ENCODE results near the gene MAJIN. TPM values are rescaled to one million over a fixed set of nuclear protein-coding genes. Genes with fewer than 3 reads are reported as not detected.

Gene MAJIN
- total and polyA plus RNA-seq, 9 of the 15 experiments (the other 6 are each of a cell fraction or from before 2014, with no cell fraction given): 0.17 to 0.83 (median 0.24) TPM; not detected in 2

- TF ChIP-seq REST (IDR thresholded peaks at IDR 0.05; ENCODE audit: borderline replicate concordance) (peak; percentile 48), REST (CRISPR knock-in tag; IDR thresholded peaks at IDR 0.05; ENCODE audit: low read depth) (peak; percentile 46), ZKSCAN8 (CRISPR knock-in tag; IDR thresholded peaks at IDR 0.05) (no peak), ZNF274 (IDR thresholded peaks at IDR 0.05; ENCODE audit: borderline replicate concordance, low read depth, low read length) (no peak), HIVEP1 (CRISPR knock-in tag; IDR thresholded peaks at IDR 0.05) (peak; percentile 45; the same call in 1 of the 2 replicates), HNRNPK (IDR thresholded peaks at IDR 0.05; ENCODE audit: low read depth, low read length, poor library complexity, severe bottlenecking) (peak; percentile 58), ZNF75A (CRISPR knock-in tag; IDR thresholded peaks at IDR 0.05) (no peak), MYBL2 (IDR thresholded peaks at IDR 0.05; ENCODE audit: low read depth) (no peak), MYBL2 (CRISPR knock-in tag; IDR thresholded peaks at IDR 0.05; ENCODE audit: borderline replicate concordance) (no peak), ZNF134 (CRISPR knock-in tag; conservative IDR thresholded peaks at IDR 0.05) (0 out of 2 replicates have a peak, but pooled peaks have one; percentile 34)
- TF ChIP-seq, protein P1, sequence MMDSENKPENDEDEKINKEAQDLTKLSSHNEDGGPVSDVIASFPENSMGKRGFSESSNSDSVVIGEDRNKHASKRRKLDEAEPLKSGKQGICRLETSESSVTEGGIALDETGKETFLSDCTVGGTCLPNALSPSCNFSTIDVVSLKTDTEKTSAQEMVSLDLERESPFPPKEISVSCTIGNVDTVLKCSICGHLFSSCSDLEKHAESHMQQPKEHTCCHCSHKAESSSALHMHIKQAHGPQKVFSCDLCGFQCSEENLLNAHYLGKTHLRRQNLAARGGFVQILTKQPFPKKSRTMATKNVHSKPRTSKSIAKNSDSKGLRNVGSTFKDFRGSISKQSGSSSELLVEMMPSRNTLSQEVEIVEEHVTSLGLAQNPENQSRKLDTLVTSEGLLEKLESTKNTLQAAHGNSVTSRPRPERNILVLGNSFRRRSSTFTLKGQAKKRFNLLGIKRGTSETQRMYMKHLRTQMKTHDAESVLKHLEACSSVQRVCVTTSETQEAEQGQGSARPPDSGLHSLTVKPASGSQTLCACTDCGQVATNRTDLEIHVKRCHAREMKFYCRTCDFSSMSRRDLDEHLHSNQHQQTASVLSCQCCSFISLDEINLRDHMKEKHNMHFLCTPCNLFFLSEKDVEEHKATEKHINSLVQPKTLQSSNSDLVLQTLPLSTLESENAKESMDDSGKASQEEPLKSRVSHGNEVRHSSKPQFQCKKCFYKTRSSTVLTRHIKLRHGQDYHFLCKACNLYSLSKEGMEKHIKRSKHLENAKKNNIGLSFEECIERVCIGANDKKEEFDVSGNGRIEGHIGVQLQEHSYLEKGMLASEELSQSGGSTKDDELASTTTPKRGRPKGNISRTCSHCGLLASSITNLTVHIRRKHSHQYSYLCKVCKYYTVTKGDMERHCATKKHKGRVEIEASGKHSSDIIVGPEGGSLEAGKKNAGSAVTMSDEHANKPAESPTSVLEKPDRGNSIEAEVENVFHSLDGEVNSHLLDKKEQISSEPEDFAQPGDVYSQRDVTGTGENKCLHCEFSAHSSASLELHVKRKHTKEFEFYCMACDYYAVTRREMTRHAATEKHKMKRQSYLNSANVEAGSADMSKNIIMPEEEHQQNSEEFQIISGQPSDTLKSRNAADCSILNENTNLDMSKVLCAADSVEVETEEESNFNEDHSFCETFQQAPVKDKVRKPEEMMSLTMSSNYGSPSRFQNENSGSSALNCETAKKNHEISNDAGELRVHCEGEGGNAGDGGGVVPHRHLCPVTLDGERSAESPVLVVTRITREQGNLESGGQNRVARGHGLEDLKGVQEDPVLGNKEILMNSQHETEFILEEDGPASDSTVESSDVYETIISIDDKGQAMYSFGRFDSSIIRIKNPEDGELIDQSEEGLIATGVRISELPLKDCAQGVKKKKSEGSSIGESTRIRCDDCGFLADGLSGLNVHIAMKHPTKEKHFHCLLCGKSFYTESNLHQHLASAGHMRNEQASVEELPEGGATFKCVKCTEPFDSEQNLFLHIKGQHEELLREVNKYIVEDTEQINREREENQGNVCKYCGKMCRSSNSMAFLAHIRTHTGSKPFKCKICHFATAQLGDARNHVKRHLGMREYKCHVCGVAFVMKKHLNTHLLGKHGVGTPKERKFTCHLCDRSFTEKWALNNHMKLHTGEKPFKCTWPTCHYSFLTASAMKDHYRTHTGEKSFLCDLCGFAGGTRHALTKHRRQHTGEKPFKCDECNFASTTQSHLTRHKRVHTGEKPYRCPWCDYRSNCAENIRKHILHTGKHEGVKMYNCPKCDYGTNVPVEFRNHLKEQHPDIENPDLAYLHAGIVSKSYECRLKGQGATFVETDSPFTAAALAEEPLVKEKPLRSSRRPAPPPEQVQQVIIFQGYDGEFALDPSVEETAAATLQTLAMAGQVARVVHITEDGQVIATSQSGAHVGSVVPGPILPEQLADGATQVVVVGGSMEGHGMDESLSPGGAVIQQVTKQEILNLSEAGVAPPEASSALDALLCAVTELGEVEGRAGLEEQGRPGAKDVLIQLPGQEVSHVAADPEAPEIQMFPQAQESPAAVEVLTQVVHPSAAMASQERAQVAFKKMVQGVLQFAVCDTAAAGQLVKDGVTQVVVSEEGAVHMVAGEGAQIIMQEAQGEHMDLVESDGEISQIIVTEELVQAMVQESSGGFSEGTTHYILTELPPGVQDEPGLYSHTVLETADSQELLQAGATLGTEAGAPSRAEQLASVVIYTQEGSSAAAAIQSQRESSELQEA (IDR thresholded peaks at IDR 0.05; ENCODE audit: low read depth): no peak
These were observed 47.7 kb downstream of the MAJIN start, which contains the start of gene PPP2R5B (continued) for GRCh38 chr11:64923944-64924909.

Measured in K562 (cell line).